Stomach (tissue), 9 donors: ENCODE results near the gene MB21D2. TPM values are rescaled to one million over a fixed set of nuclear protein-coding genes. Genes with fewer than 3 reads are reported as not detected.

ENCODE experiments used
- DNase-seq, 2 donors: peaks; one replicate each; pipeline versions ENCODE4 v3.0.0 to v3.0.0-alpha.2; 2013 to 2019
- H3K27ac ChIP-seq, 5 donors: fragments of 200-600 bp in 4 of 5; sonication (generic) in 4 of 5; one replicate each; pipeline ENCODE4 v1.5.1; 2013 to 2019; ENCODE audit warnings: mild to moderate bottlenecking in 1 of 5, moderate library complexity in 1 of 5
- H3K27me3 ChIP-seq, 3 donors: fragments of 200-600 bp; sonication (generic); one replicate each; pipeline ENCODE4 v1.5.1; 2017 to 2019; ENCODE audit warnings: mixed run types in 1 of 3
- H3K36me3 ChIP-seq, 4 donors: fragments of 200-600 bp; sonication (generic); 1 replicate in 3 of 4; 2 replicates in 1 of 4; pipeline ENCODE4 v1.5.1; 2016 to 2019
- H3K4me1 ChIP-seq, 4 donors: fragments of 200-600 bp; sonication (generic); one replicate each; pipeline ENCODE4 v1.5.1; 2016 to 2019
- H3K4me3 ChIP-seq, 4 donors: fragments of 200-600 bp; sonication (generic) in 3 of 4; one replicate each; pipeline ENCODE4 v1.5.1; 2016 to 2019; ENCODE audit warnings: mild to moderate bottlenecking in 1 of 4
- H3K9me3 ChIP-seq, 4 donors: fragments of 200-600 bp; sonication (generic); one replicate each; pipeline ENCODE4 v1.5.1; 2016 to 2019
- EP300 ChIP-seq: sonication (generic); formaldehyde crosslinking; IDR thresholded peaks from one replicate; pipeline ENCODE4 v1.6.1; 2017; ENCODE audit warnings: antibody characterized with exemption
- POLR2A ChIP-seq, 4 donors: fragments of 450-650 bp; IDR thresholded peaks; one replicate each; pipeline ENCODE4 v1.6.1; 2016; ENCODE audit warnings: antibody characterized with exemption in 4 of 4, control low read depth in 2 of 4, mild to moderate bottlenecking in 1 of 4, moderate library complexity in 1 of 4
- POLR2AphosphoS5 ChIP-seq, 3 donors: sonication (generic); formaldehyde crosslinking; IDR thresholded peaks; one replicate each; pipeline ENCODE4 v1.6.1; 2016; ENCODE audit warnings: antibody characterized with exemption in 3 of 3
- WGBS, 5 donors: extraction: QIAGEN DNeasy Blood & Tissue Kit in 3 of 5; methylation state at CpG; one replicate each; pipeline versions ENCODE4 v1.1.5 to v1.1.7; 2013 to 2018; 5-methylcytosine and 5-hydroxymethylcytosine counted together
- intact Hi-C: fragments of 100-400 bp; cut with DNase I; formaldehyde crosslinking; loops from one replicate; pipeline ENCODE4 v1.15.1; 2023; ENCODE audit warnings: low total_unique reads
- polyA plus RNA-seq, 3 donors: library from polyadenylated mRNA; stranded (reverse); fragments of 200-250 nt; gene quantifications; one replicate each; pipeline ENCODE4 v1.2.3, GENCODE V29; 2013
- total RNA-seq, 5 donors: library from RNA; depleted of rRNA; stranded (reverse); fragments of >200 nt; gene quantifications; one replicate each; pipeline versions ENCODE4 v1.1.0 to v1.2.3, GENCODE V29; 2014 to 2016
- TF ChIP-seq, protein P1 (sequence below), 7 experiments: fragments of 450-650 bp in 4 of 7; fragments of 200-600 bp in 3 of 7; sonication (generic) in 3 of 7; IDR thresholded peaks; one replicate each; pipeline ENCODE4 v1.5.1; 2016 to 2019; ENCODE audit warnings: antibody characterized with exemption in 7 of 7, control low read depth in 2 of 7, mild to moderate bottlenecking in 1 of 7
- donor health status: healthy with polysubstance abuse.
- donor health status: Bipolar disorder and iron deficiency.
- donor health status: healthy.

The MB21D2 gene
- total and polyA plus RNA-seq, 8 donors, result 0.45 to 15.1 (median 2.0) TPM

DNA sequence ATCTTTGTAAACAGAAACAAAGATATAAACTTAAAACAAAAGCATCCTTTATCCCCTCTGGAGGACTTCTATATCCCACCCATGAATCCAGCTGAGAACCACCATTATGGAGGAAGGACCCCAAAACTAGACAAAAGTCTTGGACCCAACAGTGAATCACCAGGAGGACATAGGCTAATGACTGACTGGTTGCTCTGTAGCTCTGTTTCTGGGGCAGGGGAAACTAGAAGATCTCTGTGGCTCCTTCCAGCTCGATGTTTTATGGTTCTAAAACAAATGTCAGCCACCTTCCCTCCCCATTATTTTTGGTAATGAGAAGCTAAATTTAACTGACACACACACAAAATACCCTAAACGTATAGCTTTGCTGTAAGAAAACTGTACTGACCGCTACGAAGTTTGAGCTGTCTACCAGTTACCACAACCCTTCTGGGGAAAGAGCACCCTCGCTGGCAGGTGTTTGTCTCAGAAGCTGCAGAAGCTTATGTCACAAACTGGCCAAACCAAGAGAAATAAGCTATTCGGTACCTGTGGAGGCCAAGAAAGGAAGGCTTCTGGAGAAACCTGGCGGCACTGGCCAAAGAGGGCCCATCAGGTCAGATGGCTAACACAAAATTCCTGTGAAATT is 36.4 kb downstream of the MB21D2 start:
- no peaks in the 10 kb centered on the region for H3K27me3 ChIP-seq
- WGBS, 5 donors, result 68 to 91% (median 80%) methylated on average over 7 of the region's 7 CpGs
- TF ChIP-seq POLR2A (IDR thresholded peaks at IDR 0.05) (no peak), POLR2AphosphoS5 (IDR thresholded peaks at IDR 0.05) (no peak), EP300 (no peak)
- TF ChIP-seq, protein P1, sequence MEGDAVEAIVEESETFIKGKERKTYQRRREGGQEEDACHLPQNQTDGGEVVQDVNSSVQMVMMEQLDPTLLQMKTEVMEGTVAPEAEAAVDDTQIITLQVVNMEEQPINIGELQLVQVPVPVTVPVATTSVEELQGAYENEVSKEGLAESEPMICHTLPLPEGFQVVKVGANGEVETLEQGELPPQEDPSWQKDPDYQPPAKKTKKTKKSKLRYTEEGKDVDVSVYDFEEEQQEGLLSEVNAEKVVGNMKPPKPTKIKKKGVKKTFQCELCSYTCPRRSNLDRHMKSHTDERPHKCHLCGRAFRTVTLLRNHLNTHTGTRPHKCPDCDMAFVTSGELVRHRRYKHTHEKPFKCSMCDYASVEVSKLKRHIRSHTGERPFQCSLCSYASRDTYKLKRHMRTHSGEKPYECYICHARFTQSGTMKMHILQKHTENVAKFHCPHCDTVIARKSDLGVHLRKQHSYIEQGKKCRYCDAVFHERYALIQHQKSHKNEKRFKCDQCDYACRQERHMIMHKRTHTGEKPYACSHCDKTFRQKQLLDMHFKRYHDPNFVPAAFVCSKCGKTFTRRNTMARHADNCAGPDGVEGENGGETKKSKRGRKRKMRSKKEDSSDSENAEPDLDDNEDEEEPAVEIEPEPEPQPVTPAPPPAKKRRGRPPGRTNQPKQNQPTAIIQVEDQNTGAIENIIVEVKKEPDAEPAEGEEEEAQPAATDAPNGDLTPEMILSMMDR (IDR thresholded peaks at IDR 0.05), result no peak
- no peak overlapping the region for H3K27ac ChIP-seq
- DNase-seq, result no peak
- peaks cover 0 to 6% (median 0%) of the 10 kb centered on the region in 4 donors for H3K4me1 ChIP-seq
- H3K36me3 ChIP-seq, result no peaks in the 10 kb centered on the region
- intact Hi-C loops, result no loop called here
- H3K9me3 ChIP-seq, result no peaks in the 10 kb centered on the region
- H3K4me3 ChIP-seq, result no peak overlapping the region

DNA sequence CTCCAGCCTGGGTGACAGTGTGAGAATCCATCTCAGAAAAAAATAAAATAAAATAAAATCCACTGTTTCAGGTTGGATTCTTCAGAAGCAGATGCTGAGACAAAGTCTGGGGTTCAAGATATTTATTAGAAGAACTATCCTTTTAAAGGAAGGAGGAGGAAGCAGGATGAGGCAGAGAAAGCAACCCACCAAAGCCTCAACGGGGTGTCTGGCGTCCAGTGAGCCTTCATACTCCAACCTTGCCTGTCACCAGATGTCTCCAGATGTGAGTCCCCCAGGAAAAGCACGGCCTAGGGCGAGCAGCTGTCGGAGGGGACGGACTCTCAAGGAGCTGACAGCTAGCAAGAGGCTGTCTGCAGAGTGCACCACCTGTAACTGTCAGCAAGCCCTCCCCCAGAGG is 37.3 kb downstream of the MB21D2 start:
- H3K9me3 ChIP-seq, result no peaks in the 10 kb centered on the region
- H3K27ac ChIP-seq, result no peak overlapping the region
- intact Hi-C loops, result no loop called here

DNA sequence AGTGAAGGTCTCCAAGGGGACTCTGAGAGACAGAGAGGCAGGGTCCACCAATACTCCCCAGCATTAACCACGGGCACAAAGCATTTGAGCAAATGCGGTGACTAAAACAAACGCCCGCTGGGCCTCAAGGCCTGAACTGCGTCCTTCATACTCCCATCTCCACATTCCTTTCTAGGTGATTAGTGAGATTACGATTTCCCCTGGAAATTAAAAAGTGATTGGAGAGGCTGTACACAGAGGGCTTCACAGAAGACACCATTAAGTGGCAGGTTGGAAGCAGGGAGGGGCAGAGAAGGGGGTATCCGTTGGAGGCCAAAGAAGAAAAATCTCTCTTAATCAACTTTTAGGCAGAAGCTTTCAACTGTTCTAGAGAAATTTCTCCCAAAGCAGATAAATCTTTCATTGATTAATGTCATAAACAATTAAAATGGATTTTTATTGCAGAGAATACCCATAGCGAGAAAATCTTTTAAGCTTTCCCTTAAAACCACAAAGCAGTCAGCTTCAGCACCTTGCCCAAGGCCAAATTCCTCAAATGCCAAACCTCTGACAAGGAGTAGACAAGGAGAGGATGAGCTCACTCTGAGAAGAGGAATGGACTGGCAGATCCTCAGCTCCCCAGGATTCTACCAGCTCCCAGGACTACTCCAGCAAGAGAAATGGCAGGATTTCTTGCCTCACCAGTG is 38.2 kb downstream of the MB21D2 start:
- DNase-seq, result peak in 1 of 2 donors; percentile 46
- no peak overlapping the region for H3K27ac ChIP-seq
- H3K36me3 ChIP-seq, result no peaks in the 10 kb centered on the region
- WGBS, 5 donors, result 70 to 93% (median 83%) methylated on average over 6 to 8 of the region's 8 CpGs
- H3K4me3 ChIP-seq, result no peak overlapping the region
- peaks cover 0 to 6% (median 0%) of the 10 kb centered on the region in 4 donors for H3K4me1 ChIP-seq
- TF ChIP-seq POLR2A (IDR thresholded peaks at IDR 0.05) (no peak), EP300 (no peak), POLR2AphosphoS5 (IDR thresholded peaks at IDR 0.05) (no peak)
- TF ChIP-seq, protein P1 (IDR thresholded peaks at IDR 0.05), result no peak
- intact Hi-C loops, result no loop called here
- H3K27me3 ChIP-seq, result no peaks in the 10 kb centered on the region
- H3K9me3 ChIP-seq, result no peaks in the 10 kb centered on the region

More for the DNA sequence above, 37.3 kb downstream of the MB21D2 start:
- WGBS, 5 donors, result 61 to 86% (median 78%) methylated on average over 6 of the region's 6 CpGs
- no peaks in the 10 kb centered on the region for H3K36me3 ChIP-seq
- H3K4me3 ChIP-seq, result no peak overlapping the region
- TF ChIP-seq POLR2AphosphoS5 (IDR thresholded peaks at IDR 0.05), result no peak
- TF ChIP-seq, protein P1 (IDR thresholded peaks at IDR 0.05), result no peak
- no peak for TF ChIP-seq EP300
- no peak for TF ChIP-seq POLR2A (IDR thresholded peaks at IDR 0.05)
- peaks cover 0 to 6% (median 0%) of the 10 kb centered on the region in 4 donors for H3K4me1 ChIP-seq
- H3K27me3 ChIP-seq, result no peaks in the 10 kb centered on the region
- DNase-seq, result no peak

DNA sequence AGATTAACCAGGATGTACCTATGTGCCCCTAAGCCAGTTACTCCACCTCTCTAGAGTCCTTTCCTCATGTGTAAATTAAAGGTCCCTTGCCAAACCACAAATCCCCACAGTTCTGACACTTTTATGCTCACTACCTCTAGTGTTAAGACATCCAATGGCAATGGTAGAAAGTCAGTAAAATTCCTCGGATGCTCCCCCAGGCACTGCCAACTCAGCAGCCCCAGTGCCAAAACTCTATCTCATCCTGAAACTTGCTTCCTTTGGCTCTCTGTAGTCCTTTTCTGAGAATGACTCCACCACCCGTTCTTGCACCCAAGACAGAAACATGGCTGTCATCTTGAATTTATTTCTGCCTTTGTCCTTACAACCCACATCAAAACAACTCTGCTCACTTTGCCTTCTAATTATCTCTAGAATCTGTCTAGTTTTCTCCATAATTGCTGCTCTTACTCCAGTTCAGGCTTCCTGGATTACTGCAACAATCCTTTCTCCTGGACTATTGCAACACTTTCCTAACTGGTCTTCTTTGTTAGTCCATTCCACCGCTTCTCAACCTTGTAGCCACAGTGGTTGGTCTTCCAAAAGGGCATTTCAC is 41.6 kb downstream of the MB21D2 start:
- peaks cover 0 to 6% (median 0%) of the 10 kb centered on the region in 4 donors for H3K4me1 ChIP-seq
- no peak for DNase-seq
- no peak overlapping the region for H3K27ac ChIP-seq
- H3K9me3 ChIP-seq, result no peaks in the 10 kb centered on the region
- WGBS, 5 donors, result 80 to 91% (median 86%) methylated on average over 3 of the region's 3 CpGs
- TF ChIP-seq POLR2A (IDR thresholded peaks at IDR 0.05) (no peak), POLR2AphosphoS5 (IDR thresholded peaks at IDR 0.05) (no peak), EP300 (no peak)
- TF ChIP-seq, protein P1 (IDR thresholded peaks at IDR 0.05), result no peak
- H3K36me3 ChIP-seq, result no peaks in the 10 kb centered on the region
- H3K4me3 ChIP-seq, result no peak overlapping the region
- H3K27me3 ChIP-seq, result no peaks in the 10 kb centered on the region
- intact Hi-C loops, result no loop called here
